HepG2 (cell line): ENCODE results near the gene ADSS1. TPM values are rescaled to one million over a fixed set of nuclear protein-coding genes. Genes with fewer than 3 reads are reported as not detected.

Experiments
- ATAC-seq: fragments of 200-7000 bp; cut with Tn5 transposase; 3 replicates; pipeline ENCODE4 v1.9.1; 2020; ENCODE audit warnings: mild to moderate bottlenecking, moderate library complexity
- BruUV-seq: library from RNA; stranded (reverse); fragments of 400-500 nt; replicated peaks from 2 replicates; lab custom pipeline; 2021; lab: Mats Ljungman, UMichigan
- CTCF ChIA-PET: fragments of 300-600 bp; formaldehyde crosslinking; extraction: SDS; loops from one replicate; lab custom pipeline; 2021; ENCODE audit warnings: low total read pairs, inconsistent platforms, low intra/inter-chr PET ratio; lab: Yijun Ruan, JAX
- POLR2A ChIA-PET: fragments of 350-600 bp; sonication (Branson Sonifier 250); formaldehyde crosslinking; loops from one replicate; lab custom pipeline; 2020; ENCODE audit warnings: antibody characterized with exemption, inconsistent platforms; lab: Yijun Ruan, JAX
- DNase-seq: peaks from one replicate; pipeline ENCODE4 v3.0.0-alpha.2; 2015; ENCODE audit warnings: low spot score
- FAIRE-seq: peaks from 3 replicates; lab custom pipeline; 2011; peaks lifted over from hg19 to GRCh38; lab: Jason Lieb, UNC
- H2AFZ ChIP-seq: one replicate; pipeline ENCODE4 v1.6.1; 2011; ENCODE audit warnings: low read length, inconsistent platforms
- H3K27ac ChIP-seq: fragments of 300-600 bp; 3 replicates; pipeline ENCODE4 v1.8.0; 2011; ENCODE audit warnings: mixed run types, mild to moderate bottlenecking, mixed read lengths, low read length, inconsistent platforms; ENCODE audit not compliant: insufficient read depth; ENCODE audit errors: extremely low read length
- H3K27me3 ChIP-seq, 2 experiments: fragments of 200-600 bp in 1 of 2; 2 replicates in 1 of 2; 3 replicates in 1 of 2; pipeline versions ENCODE4 v1.6.0 to v1.8.0; 2011; ENCODE audit warnings: low read length in 2 of 2, mild to moderate bottlenecking in 2 of 2, moderate library complexity in 2 of 2, inconsistent platforms in 1 of 2; ENCODE audit not compliant: insufficient read depth in 2 of 2, control insufficient read depth in 1 of 2
- H3K36me3 ChIP-seq, 2 experiments: fragments of 200-600 bp in 1 of 2; replicated peaks in 1 of 2; 2 replicates in 1 of 2; 3 replicates in 1 of 2; pipeline versions ENCODE4 v1.5.1 to v1.8.0; 2011; ENCODE audit warnings: low read length in 2 of 2, inconsistent platforms in 1 of 2; ENCODE audit not compliant: insufficient read depth in 2 of 2, control insufficient read depth in 1 of 2
- H3K4me1 ChIP-seq: 2 replicates; pipeline ENCODE4 v1.5.1; 2012; ENCODE audit warnings: low read length, inconsistent platforms; ENCODE audit not compliant: insufficient read depth
- H3K4me2 ChIP-seq: 2 replicates; pipeline ENCODE4 v1.6.0; 2011; ENCODE audit warnings: low read depth, low read length, inconsistent platforms
- H3K4me3 ChIP-seq, 3 experiments: fragments of 200-600 bp in 1 of 3; sonication (generic), shearing (Covaris generic) in 1 of 3; replicated peaks in 1 of 3; 2 replicates each; pipeline ENCODE4 v1.5.1; 2011 to 2016; ENCODE audit warnings: low read length in 3 of 3, inconsistent platforms in 2 of 3, low read depth in 2 of 3, mild to moderate bottlenecking in 2 of 3, control low read depth in 1 of 3, mixed read lengths in 1 of 3; ENCODE audit not compliant: insufficient read depth in 1 of 3
- H3K79me2 ChIP-seq: one replicate; pipeline ENCODE4 v1.6.1; 2011; ENCODE audit warnings: low read length, inconsistent platforms; ENCODE audit not compliant: insufficient read depth
- H3K9ac ChIP-seq: 2 replicates; pipeline ENCODE4 v1.6.0; 2011; ENCODE audit warnings: mild to moderate bottlenecking, low read depth, low read length, inconsistent platforms; ENCODE audit not compliant: insufficient read depth
- H3K9me3 ChIP-seq: 2 replicates; pipeline ENCODE4 v1.5.1; 2012; ENCODE audit warnings: mild to moderate bottlenecking, low read length
- H4K20me1 ChIP-seq: 2 replicates; pipeline ENCODE4 v1.6.0; 2011; ENCODE audit warnings: inconsistent platforms, mild to moderate bottlenecking, low read length, moderate library complexity; ENCODE audit not compliant: insufficient read depth
- AGO1 ChIP-seq: fragments of 200-400 bp; formaldehyde crosslinking; IDR thresholded peaks from 2 replicates; pipeline ENCODE4 v1.6.1; 2017; ENCODE audit warnings: mild to moderate bottlenecking, low read depth, low read length, moderate library complexity; ENCODE audit not compliant: poor library complexity, severe bottlenecking
- ARNT2 ChIP-seq: sonication (generic); formaldehyde crosslinking; IDR thresholded peaks from 2 replicates; pipeline ENCODE4 v1.8.0; 2022; ENCODE audit warnings: mild to moderate bottlenecking, low read depth, missing genetic modification reagents, moderate library complexity
- CENPBD1 ChIP-seq: sonication (generic); formaldehyde crosslinking; IDR thresholded peaks from 2 replicates; pipeline ENCODE4 v1.8.0; 2022; ENCODE audit warnings: missing genetic modification reagents, low read depth, mild to moderate bottlenecking, borderline replicate concordance
- FIP1L1 ChIP-seq: fragments of 200-400 bp; formaldehyde crosslinking; IDR thresholded peaks from 2 replicates; pipeline ENCODE4 v1.6.1; 2018; ENCODE audit warnings: low read depth, mild to moderate bottlenecking, low read length, moderate library complexity, borderline replicate concordance; ENCODE audit not compliant: insufficient read depth
- GLI4 ChIP-seq: sonication (generic); formaldehyde crosslinking; IDR thresholded peaks from 2 replicates; pipeline ENCODE4 v1.5.1; 2020; ENCODE audit warnings: missing genetic modification reagents, mild to moderate bottlenecking, moderate library complexity, borderline replicate concordance
- NBN ChIP-seq: fragments of 450-650 bp; conservative IDR thresholded peaks from 2 replicates; pipeline ENCODE4 v1.6.1; 2017
- PHF8 ChIP-seq: sonication (generic); formaldehyde crosslinking; IDR thresholded peaks from 2 replicates; pipeline ENCODE4 v1.5.0; 2020; ENCODE audit warnings: missing genetic modification reagents
- SAP130 ChIP-seq: IDR thresholded peaks from 2 replicates; pipeline ENCODE4 v1.6.1; 2016; ENCODE audit warnings: low read depth
- SOX13 ChIP-seq, 3 experiments: fragments of 450-650 bp in 1 of 3; sonication (generic) in 1 of 3; formaldehyde crosslinking in 1 of 3; IDR thresholded peaks in 2 of 3; conservative IDR thresholded peaks in 1 of 3; 2 replicates each; pipeline versions ENCODE4 v1.5.0 to v1.6.1; 2016 to 2020; ENCODE audit warnings: antibody characterized with exemption in 1 of 3, mild to moderate bottlenecking in 1 of 3, missing compliant biosample characterization in 1 of 3, missing genetic modification reagents in 1 of 3, moderate library complexity in 1 of 3
- TEAD3 ChIP-seq: optimal IDR thresholded peaks from 2 replicates; pipeline ENCODE3; 2016; ENCODE audit warnings: borderline replicate concordance
- ZFP36L2 ChIP-seq: sonication (generic); formaldehyde crosslinking; IDR thresholded peaks from 2 replicates; pipeline ENCODE4 v1.4.0; 2020; ENCODE audit warnings: missing genetic modification reagents
- ZNF121 ChIP-seq: sonication (generic); formaldehyde crosslinking; IDR thresholded peaks from 2 replicates; pipeline ENCODE4 v1.5.0; 2020; ENCODE audit warnings: mild to moderate bottlenecking, missing genetic modification reagents
- ZNF589 ChIP-seq: sonication (generic); formaldehyde crosslinking; conservative IDR thresholded peaks from 2 replicates; pipeline ENCODE4 v1.8.0; 2022; ENCODE audit warnings: mild to moderate bottlenecking, moderate library complexity, missing genetic modification reagents
- ZNF770 ChIP-seq: sonication (generic); formaldehyde crosslinking; IDR thresholded peaks from 2 replicates; pipeline ENCODE4 v1.5.0; 2020; ENCODE audit warnings: mild to moderate bottlenecking, missing genetic modification reagents
- WGBS: methylation state at CpG from one replicate; pipeline ENCODE4 v1.1.6; 2017; ENCODE audit warnings: low lambda C conversion rate; 5-methylcytosine and 5-hydroxymethylcytosine counted together
- in situ Hi-C: cut with HindIII; loops from 2 replicates; pipeline ENCODE4 v1.10.0; 2017; ENCODE audit warnings: low pct_unique_long_range_greater_than_20kb; ENCODE audit not compliant: extremely low pct_ligation_motif_present
- intact Hi-C: fragments of 100-400 bp; cut with micrococcal nuclease; formaldehyde crosslinking; loops from one replicate; pipeline ENCODE4 v1.10.0; 2022; ENCODE audit not compliant: unreplicated experiment
- polyA plus RNA-seq, 8 experiments: library from polyadenylated mRNA; depleted of rRNA in 3 of 8; stranded (reverse) in 7 of 8; unstranded in 1 of 8; fragments of >200 nt; fragmentation: Illumina TruSeq in 4 of 8; extraction: Trizol in 4 of 8; gene quantifications; 2 replicates each; pipeline versions ENCODE4 v1.2.1 to v1.2.3, GENCODE V29; 2011 to 2016; ENCODE audit warnings: low read depth in 4 of 8, missing spikeins in 1 of 8, mixed read lengths in 1 of 8; ENCODE audit not compliant: insufficient read depth in 1 of 8
- total RNA-seq, 5 experiments: library from RNA; depleted of rRNA; stranded (reverse); fragments of >200 nt; fragmentation: Illumina TruSeq; extraction: Trizol; gene quantifications; 2 replicates each; pipeline ENCODE4 v1.2.3, GENCODE V29; 2016; ENCODE audit warnings: low read depth in 1 of 5

The ADSS1 gene
- total and polyA plus RNA-seq, 2 of the 13 experiments (the other 11 are each of a cell fraction or from before 2014, with no cell fraction given), result 1.0 to 36.7 TPM

- TF ChIP-seq ZNF770 (CRISPR knock-in tag), result no peak
- no peak for TF ChIP-seq NBN
- TF ChIP-seq FIP1L1, result no peak
- TF ChIP-seq CENPBD1 (CRISPR knock-in tag), result no peak
- TF ChIP-seq ZNF589 (CRISPR knock-in tag), result 0 out of 2 replicates have a peak, but pooled peaks have one; percentile 37
- TF ChIP-seq AGO1, result peak; percentile 92
- no peak for TF ChIP-seq ARNT2
Measured at GRCh38 chr14:104758981-104759969, 35.2 kb downstream of the ADSS1 start (continued).

GRCh38 chr14:104765517-104765916 lies 41.5 kb downstream of the ADSS1 start:
- WGBS, result under 1% methylated on average over 3 of the region's 3 CpGs
- ChIA-PET POLR2A (interaction anchor here (1.6 to 4.1 kb wide), 7 partner anchors 10 to 99 kb away, joined by 5 to 72 read pairs (median 21); partner anchors contain the start of genes CEP170B and SIVA1), CTCF (no interaction called here)
- in situ Hi-C loops (loop anchor here (5.0 kb wide), 2 partner anchors 57 to 102 kb away; partner anchors contain the start of gene CEP170B), intact Hi-C loops (no loop called here)
- Histone ChIP-seq H3K4me2 (peak overlapping the region; percentile 85), H3K36me3 (peaks cover 2 to 19% of the 10 kb centered on the region in 2 experiments; a peak in 3 of 5 replicates), H3K4me3 (peak overlapping the region; percentile 74 to 81 (median 75)), H4K20me1 (peaks cover 41% of the 10 kb centered on the region), H3K79me2 (peaks cover 69% of the 10 kb centered on the region), H3K9ac (peak overlapping the region; percentile 91), H3K27ac (peak overlapping the region; percentile 86), H3K9me3 (no peaks in the 10 kb centered on the region), H3K4me1 (peaks cover 60% of the 10 kb centered on the region), H3K27me3 (no peaks in the 10 kb centered on the region; a peak in 1 of 5 replicates), H2AFZ (no peak overlapping the region)
- TF ChIP-seq SAP130 (CRISPR knock-in tag) (peak; percentile 36), GLI4 (no peak), ZNF121 (CRISPR knock-in tag) (peak; percentile 77), PHF8 (CRISPR knock-in tag) (peak; percentile 21; the same call in 1 of the 2 replicates), TEAD3 (CRISPR knock-in tag) (peak; percentile 16), ZFP36L2 (CRISPR knock-in tag) (no peak), SOX13 (IDR thresholded peaks at IDR 0.05) (no peak), SOX13 (CRISPR knock-in tag; conservative IDR thresholded peaks at IDR 0.05 in 1 of 2, IDR thresholded peaks at IDR 0.05 in 1 of 2) (no peak), ZNF770 (CRISPR knock-in tag) (peak; percentile 58)
- no TSS peak for BruUV-seq
- DNase-seq (no peak), FAIRE-seq (no peak), ATAC-seq (no peak)
